K562 (cell line): ENCODE measurements around the gene FITM1. TPM values are rescaled to one million over a fixed set of nuclear protein-coding genes. Genes with fewer than 3 reads are reported as not detected.

Experiments
- BRD9 ChIP-seq: fragments of 450-650 bp; IDR thresholded peaks from 2 replicates; pipeline ENCODE4 v1.6.1; 2018; ENCODE audit warnings: low read depth; ENCODE audit not compliant: partially characterized antibody
- CXXC5 ChIP-seq: fragments of 250-450 bp; sonication (Bioruptor Pico); IDR thresholded peaks from 2 replicates; pipeline ENCODE4 v1.8.0; 2022; ENCODE audit warnings: inconsistent platforms, mild to moderate bottlenecking, moderate library complexity
- ETS1 ChIP-seq: conservative IDR thresholded peaks from 2 replicates; pipeline ENCODE4 v1.6.1; 2011; ENCODE audit warnings: low read depth, mild to moderate bottlenecking, low read length; ENCODE audit not compliant: control insufficient read depth
- FIP1L1 ChIP-seq: fragments of 200-400 bp; formaldehyde crosslinking; IDR thresholded peaks from 2 replicates; pipeline ENCODE4 v1.6.1; 2018; ENCODE audit warnings: mild to moderate bottlenecking, low read depth, low read length; ENCODE audit not compliant: poor library complexity, severe bottlenecking
- MAFG ChIP-seq: fragments of 450-650 bp; conservative IDR thresholded peaks from 2 replicates; pipeline ENCODE4 v1.6.1; 2016; ENCODE audit warnings: missing genetic modification characterization, missing compliant biosample characterization
- NFATC3 ChIP-seq: fragments of 450-650 bp; IDR thresholded peaks from 2 replicates; pipeline ENCODE4 v1.6.1; 2017; ENCODE audit warnings: mild to moderate bottlenecking
- POLR2AphosphoS5 ChIP-seq: IDR thresholded peaks from 2 replicates; pipeline ENCODE4 v1.6.1; 2011; ENCODE audit warnings: mild to moderate bottlenecking, low read depth, low read length, moderate library complexity; ENCODE audit not compliant: control insufficient read depth, insufficient read depth
- POLR2B ChIP-seq: fragments of 450-650 bp; IDR thresholded peaks from 2 replicates; pipeline ENCODE4 v1.6.1; 2018; ENCODE audit warnings: low read depth; ENCODE audit not compliant: partially characterized antibody
- PURB ChIP-seq: sonication (generic); formaldehyde crosslinking; IDR thresholded peaks from 2 replicates; pipeline ENCODE4 v1.9.0; 2021; ENCODE audit warnings: low read depth, mild to moderate bottlenecking, missing genetic modification reagents
- RBM22 ChIP-seq: fragments of 200-400 bp; formaldehyde crosslinking; IDR thresholded peaks from 2 replicates; pipeline ENCODE4 v1.6.1; 2018; ENCODE audit warnings: low read length, low read depth; ENCODE audit not compliant: poor library complexity, severe bottlenecking
- TBP ChIP-seq: optimal IDR thresholded peaks from 2 replicates; pipeline ENCODE3; 2011; ENCODE audit warnings: low read depth, low read length, improper control_type of control experiment
- ZFP30 ChIP-seq: fragments of 250-450 bp; sonication (Bioruptor Pico); IDR thresholded peaks from 2 replicates; pipeline ENCODE4 v1.8.0; 2022; ENCODE audit warnings: moderate library complexity, mild to moderate bottlenecking, inconsistent platforms, borderline replicate concordance
- ZNF253 ChIP-seq: fragments of 250-450 bp; sonication (Bioruptor Pico); conservative IDR thresholded peaks from 2 replicates; pipeline ENCODE4 v1.6.1; 2021; ENCODE audit warnings: mild to moderate bottlenecking
- ZNF277 ChIP-seq: fragments of 250-450 bp; sonication (Bioruptor Pico); IDR thresholded peaks from 2 replicates; pipeline ENCODE4 v1.8.0; 2022; ENCODE audit warnings: inconsistent platforms, mild to moderate bottlenecking, moderate library complexity, borderline replicate concordance
- ZNF583 ChIP-seq: fragments of 250-450 bp; sonication (Bioruptor Pico); IDR thresholded peaks from 2 replicates; pipeline ENCODE4 v1.4.0; 2020
- polyA plus RNA-seq, 8 experiments: library from polyadenylated mRNA; depleted of rRNA in 4 of 8; stranded (reverse) in 5 of 8; unstranded in 3 of 8; fragments of >200 nt; fragmentation: Nextera tagmentation in 2 of 8; fragmentation: Illumina TruSeq in 1 of 8; extraction: Ambion mirVana in 2 of 8; extraction: Trizol in 1 of 8; gene quantifications; 2 replicates each; pipeline versions ENCODE4 v1.2.1 to v1.2.3, GENCODE V29; 2011 to 2014; ENCODE audit warnings: inconsistent platforms in 1 of 8, missing spikeins in 1 of 8
- total RNA-seq, 7 experiments: library from RNA; depleted of rRNA in 6 of 7; stranded (reverse); fragments of >200 nt in 6 of 7; fragmentation: Illumina TruSeq in 2 of 7; extraction: Trizol in 2 of 7; gene quantifications; 2 replicates each; pipeline versions ENCODE4 v1.2.1 to v1.2.3, GENCODE V29; 2011 to 2021; ENCODE audit warnings: low replicate concordance in 1 of 7
- TF ChIP-seq, protein P1 (sequence below): fragments of 250-450 bp; sonication (Bioruptor Pico); IDR thresholded peaks from 2 replicates; pipeline ENCODE4 v1.5.0; 2021; ENCODE audit warnings: mild to moderate bottlenecking, moderate library complexity
- TF ChIP-seq, protein P2 (sequence below): fragments of 450-650 bp; conservative IDR thresholded peaks from 2 replicates; pipeline ENCODE4 v1.6.1; 2016; ENCODE audit warnings: missing genetic modification characterization, low read depth, mild to moderate bottlenecking, control low read depth, missing compliant biosample characterization
- TF ChIP-seq, protein P3 (sequence below): fragments of 250-450 bp; sonication (Bioruptor Pico); IDR thresholded peaks from 2 replicates; pipeline ENCODE4 v1.8.0; 2021; ENCODE audit warnings: moderate library complexity, mild to moderate bottlenecking, inconsistent platforms

Gene FITM1
- total and polyA plus RNA-seq, 9 of the 15 experiments (the other 6 are each of a cell fraction or from before 2014, with no cell fraction given), result 0.09 to 0.20 TPM; not detected in 7

GRCh38 chr14:24113801-24114531 lies 16.5 kb upstream of the FITM1 start (continued):
- TF ChIP-seq, protein P1, sequence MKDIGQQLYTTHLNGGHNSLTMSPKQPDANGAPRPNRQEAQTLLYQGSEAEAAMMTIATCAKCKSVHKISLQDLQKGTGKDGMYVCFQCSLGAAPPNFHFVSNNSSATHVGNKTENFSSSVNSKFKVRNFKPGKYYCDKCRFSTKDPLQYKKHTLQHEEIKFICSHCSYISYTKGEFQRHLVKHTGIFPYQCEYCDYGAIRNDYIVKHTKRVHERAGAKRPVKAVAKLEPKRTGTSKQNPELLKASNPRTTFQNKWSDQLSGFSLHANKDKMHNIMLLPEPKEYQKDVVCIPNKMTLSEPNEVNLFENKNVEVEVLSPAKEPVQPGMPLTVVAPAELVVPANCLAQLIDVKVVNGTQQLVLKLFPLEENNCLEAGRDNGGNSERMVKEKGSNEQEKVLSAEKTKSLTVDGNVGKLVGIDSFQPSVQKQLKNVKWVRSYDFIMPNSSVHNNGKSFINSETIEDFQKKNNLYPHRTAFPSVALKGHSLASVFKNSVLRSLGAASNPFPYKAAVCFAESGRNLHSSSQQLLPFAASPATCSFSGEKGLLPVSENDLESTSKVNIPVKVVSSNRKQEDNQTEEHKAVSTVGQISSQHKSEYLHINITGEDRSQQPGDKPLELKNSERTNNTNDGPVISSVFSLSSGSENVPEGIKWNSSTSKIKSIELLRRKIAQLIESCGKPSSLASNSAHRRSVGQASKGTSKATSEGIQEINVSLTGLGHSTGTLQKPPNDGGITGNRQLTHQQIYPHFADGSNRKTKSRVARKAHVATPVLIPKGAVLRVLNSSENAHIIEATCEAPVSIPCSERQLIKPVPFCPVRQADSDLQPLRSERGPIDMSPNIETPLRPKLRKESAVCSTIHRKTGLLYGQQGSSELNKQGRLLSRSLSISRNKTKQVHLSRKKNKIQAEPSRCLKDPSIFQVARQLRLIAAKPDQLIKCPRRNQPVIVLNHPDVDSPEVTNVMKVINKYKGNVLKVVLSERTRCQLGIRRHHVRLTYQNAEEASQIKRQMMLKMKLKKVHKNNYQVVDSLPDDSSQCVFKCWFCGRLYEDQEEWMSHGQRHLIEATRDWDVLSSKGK (CRISPR knock-in tag), result no peak
- TF ChIP-seq BRD9, result peak; percentile 59
- TF ChIP-seq CXXC5 (CRISPR knock-in tag), result peak; percentile 64
- peak; percentile 65 for TF ChIP-seq POLR2B
- TF ChIP-seq POLR2AphosphoS5, result peak; percentile 50; the same call in 1 of the 2 replicates
- TF ChIP-seq, protein P2, sequence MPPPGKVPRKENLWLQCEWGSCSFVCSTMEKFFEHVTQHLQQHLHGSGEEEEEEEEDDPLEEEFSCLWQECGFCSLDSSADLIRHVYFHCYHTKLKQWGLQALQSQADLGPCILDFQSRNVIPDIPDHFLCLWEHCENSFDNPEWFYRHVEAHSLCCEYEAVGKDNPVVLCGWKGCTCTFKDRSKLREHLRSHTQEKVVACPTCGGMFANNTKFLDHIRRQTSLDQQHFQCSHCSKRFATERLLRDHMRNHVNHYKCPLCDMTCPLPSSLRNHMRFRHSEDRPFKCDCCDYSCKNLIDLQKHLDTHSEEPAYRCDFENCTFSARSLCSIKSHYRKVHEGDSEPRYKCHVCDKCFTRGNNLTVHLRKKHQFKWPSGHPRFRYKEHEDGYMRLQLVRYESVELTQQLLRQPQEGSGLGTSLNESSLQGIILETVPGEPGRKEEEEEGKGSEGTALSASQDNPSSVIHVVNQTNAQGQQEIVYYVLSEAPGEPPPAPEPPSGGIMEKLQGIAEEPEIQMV (tag), result no peak
- no peak for TF ChIP-seq MAFG (tag)
- no peak for TF ChIP-seq RBM22
- TF ChIP-seq ZNF583 (CRISPR knock-in tag), result no peak
- peak; percentile 86 for TF ChIP-seq TBP
- no peak for TF ChIP-seq ZNF277 (CRISPR knock-in tag)
- TF ChIP-seq ZFP30 (CRISPR knock-in tag), result no peak
- no peak for TF ChIP-seq NFATC3
- TF ChIP-seq FIP1L1, result no peak
- no peak for TF ChIP-seq PURB (CRISPR knock-in tag)
- TF ChIP-seq ZNF253 (CRISPR knock-in tag), result no peak
- TF ChIP-seq ETS1, result no peak
- TF ChIP-seq, protein P3, sequence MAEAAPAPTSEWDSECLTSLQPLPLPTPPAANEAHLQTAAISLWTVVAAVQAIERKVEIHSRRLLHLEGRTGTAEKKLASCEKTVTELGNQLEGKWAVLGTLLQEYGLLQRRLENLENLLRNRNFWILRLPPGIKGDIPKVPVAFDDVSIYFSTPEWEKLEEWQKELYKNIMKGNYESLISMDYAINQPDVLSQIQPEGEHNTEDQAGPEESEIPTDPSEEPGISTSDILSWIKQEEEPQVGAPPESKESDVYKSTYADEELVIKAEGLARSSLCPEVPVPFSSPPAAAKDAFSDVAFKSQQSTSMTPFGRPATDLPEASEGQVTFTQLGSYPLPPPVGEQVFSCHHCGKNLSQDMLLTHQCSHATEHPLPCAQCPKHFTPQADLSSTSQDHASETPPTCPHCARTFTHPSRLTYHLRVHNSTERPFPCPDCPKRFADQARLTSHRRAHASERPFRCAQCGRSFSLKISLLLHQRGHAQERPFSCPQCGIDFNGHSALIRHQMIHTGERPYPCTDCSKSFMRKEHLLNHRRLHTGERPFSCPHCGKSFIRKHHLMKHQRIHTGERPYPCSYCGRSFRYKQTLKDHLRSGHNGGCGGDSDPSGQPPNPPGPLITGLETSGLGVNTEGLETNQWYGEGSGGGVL (CRISPR knock-in tag), result no peak
